HEK293 (cell line): ENCODE results near the gene ABHD12.

Experiments
- CTCF ChIP-seq: fragments of 450-650 bp; formaldehyde crosslinking; IDR thresholded peaks from 2 replicates; pipeline ENCODE4 v1.5.1; 2016; ENCODE audit warnings: missing biosample characterization, missing genetic modification characterization
- PBX3 ChIP-seq: sonication (generic); formaldehyde crosslinking; IDR thresholded peaks from 2 replicates; pipeline ENCODE4 v1.8.1; 2022; ENCODE audit warnings: mild to moderate bottlenecking, moderate library complexity, missing genetic modification reagents
- REST ChIP-seq: fragments of 450-650 bp; formaldehyde crosslinking; IDR thresholded peaks from 2 replicates; pipeline ENCODE4 v1.5.1; 2016; ENCODE audit warnings: missing biosample characterization, missing genetic modification characterization
- SETDB1 ChIP-seq: IDR thresholded peaks from one replicate; pipeline ENCODE4 v1.6.1; 2017; ENCODE audit warnings: mild to moderate bottlenecking, low read length, moderate library complexity, mixed read lengths; ENCODE audit not compliant: insufficient read length
- ZFP37 ChIP-seq: fragments of 450-650 bp; formaldehyde crosslinking; IDR thresholded peaks from 2 replicates; pipeline ENCODE4 v1.5.1; 2016; ENCODE audit warnings: missing biosample characterization, missing genetic modification characterization
- ZFP41 ChIP-seq: fragments of 450-650 bp; formaldehyde crosslinking; IDR thresholded peaks from 2 replicates; pipeline ENCODE4 v1.5.1; 2016; ENCODE audit warnings: missing biosample characterization, missing genetic modification characterization, borderline replicate concordance
- ZNF677 ChIP-seq: fragments of 450-650 bp; IDR thresholded peaks from 2 replicates; pipeline ENCODE4 v1.5.0; 2018; ENCODE audit warnings: missing biosample characterization, mild to moderate bottlenecking, missing genetic modification characterization, moderate library complexity

- no peak for TF ChIP-seq SETDB1
- TF ChIP-seq REST = no peak
- TF ChIP-seq CTCF (tag by site-specific recombination) = no peak
- TF ChIP-seq ZFP37 (tag by site-specific recombination) = no peak
- no peak for TF ChIP-seq ZNF677
- TF ChIP-seq PBX3 (CRISPR knock-in tag) = no peak
- TF ChIP-seq ZFP41 (tag by site-specific recombination) = no peak
Observed at GRCh38 chr20:25272223-25273000, 118.2 kb downstream of the ABHD12 start.
